ENCODE measurements around the gene SRSF4.

DNA sequence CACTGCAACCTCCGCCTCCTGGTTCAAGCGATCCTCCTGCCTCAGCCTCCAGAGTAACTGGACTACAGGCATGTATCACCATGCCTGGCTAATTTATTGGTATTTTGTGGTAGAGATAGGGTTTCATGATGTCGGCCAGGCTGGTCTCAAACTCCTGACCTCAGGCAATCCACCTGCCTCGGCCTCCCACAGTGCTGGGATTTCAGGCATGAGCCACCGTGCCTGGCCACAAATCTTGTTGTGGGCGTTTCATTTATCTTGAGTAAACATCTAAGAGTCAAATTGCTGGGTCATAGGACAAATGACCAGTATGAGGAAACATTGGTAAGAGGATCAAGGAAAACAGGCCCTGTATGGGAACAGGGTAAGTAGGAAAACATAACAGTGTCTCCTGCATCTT lies 75.9 kb downstream of the SRSF4 start:
- TF ChIP-seq, protein P1, sequence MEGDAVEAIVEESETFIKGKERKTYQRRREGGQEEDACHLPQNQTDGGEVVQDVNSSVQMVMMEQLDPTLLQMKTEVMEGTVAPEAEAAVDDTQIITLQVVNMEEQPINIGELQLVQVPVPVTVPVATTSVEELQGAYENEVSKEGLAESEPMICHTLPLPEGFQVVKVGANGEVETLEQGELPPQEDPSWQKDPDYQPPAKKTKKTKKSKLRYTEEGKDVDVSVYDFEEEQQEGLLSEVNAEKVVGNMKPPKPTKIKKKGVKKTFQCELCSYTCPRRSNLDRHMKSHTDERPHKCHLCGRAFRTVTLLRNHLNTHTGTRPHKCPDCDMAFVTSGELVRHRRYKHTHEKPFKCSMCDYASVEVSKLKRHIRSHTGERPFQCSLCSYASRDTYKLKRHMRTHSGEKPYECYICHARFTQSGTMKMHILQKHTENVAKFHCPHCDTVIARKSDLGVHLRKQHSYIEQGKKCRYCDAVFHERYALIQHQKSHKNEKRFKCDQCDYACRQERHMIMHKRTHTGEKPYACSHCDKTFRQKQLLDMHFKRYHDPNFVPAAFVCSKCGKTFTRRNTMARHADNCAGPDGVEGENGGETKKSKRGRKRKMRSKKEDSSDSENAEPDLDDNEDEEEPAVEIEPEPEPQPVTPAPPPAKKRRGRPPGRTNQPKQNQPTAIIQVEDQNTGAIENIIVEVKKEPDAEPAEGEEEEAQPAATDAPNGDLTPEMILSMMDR (IDR thresholded peaks at IDR 0.05), result no peak
- TF ChIP-seq POLR2A (IDR thresholded peaks at IDR 0.05) (no peak), EP300 (IDR thresholded peaks at IDR 0.05) (no peak)

Measured in ovary (tissue), 3 donors.